Epithelial cell of esophagus (primary cell): ENCODE results near the gene ABCA3.

ENCODE experiments used
- DNase-seq: peaks from one replicate; pipeline ENCODE4 v3.0.0; 2010; ENCODE audit warnings: low read depth
- H3K4me3 ChIP-seq: 2 replicates; pipeline ENCODE4 v1.5.1; 2011; ENCODE audit warnings: mild to moderate bottlenecking, low read length, control low read depth
- CTCF ChIP-seq: IDR thresholded peaks from 2 replicates; pipeline ENCODE4 v1.5.1; 2011; ENCODE audit warnings: low read depth, mild to moderate bottlenecking, low read length, control low read depth, inconsistent platforms; ENCODE audit not compliant: insufficient read depth; ENCODE audit errors: missing control alignments

ABCA3 gene

GRCh38 chr16:2252806-2253148, 87.8 kb downstream of the ABCA3 start:
- no peak for DNase-seq

DNA sequence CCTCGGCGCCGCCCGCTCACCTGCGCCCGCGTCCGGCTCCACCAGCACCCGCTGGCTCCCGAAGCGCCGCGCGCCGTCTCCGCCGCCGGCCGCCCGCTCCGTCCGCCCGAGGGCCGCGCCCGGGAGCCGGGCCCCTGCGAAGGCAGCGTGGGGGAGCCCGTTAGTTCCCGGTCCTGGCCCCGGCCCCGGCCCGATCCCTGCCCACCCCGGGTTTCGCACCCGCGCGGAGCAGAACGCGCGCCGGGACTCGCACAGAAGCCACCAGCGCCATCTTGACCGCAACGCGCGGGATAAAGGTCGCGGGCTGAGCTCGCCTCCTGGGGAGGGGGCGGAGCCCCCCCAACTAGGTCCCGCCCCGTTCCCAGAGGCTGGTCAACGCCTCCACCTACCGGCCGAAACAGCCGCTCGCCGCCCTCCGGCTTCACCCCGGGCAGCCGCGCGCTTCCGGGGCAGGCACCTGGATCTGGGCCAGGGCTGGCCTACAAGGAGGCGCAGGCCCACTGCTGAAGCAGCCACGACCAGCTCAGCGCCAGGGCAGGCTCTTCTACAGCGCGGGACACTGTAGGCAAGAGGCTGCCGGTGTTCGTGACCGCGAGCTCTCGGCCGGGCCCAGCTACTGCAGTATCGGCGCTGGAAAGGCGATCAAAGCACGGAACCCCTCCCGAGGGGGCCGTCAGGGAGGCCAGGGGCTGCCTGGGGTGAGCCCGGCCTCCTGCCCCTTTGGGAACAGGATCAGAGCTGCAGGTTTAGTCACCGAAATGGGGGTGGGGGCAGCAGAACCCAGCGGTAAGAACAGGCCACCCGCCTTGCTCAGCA, 89.0 kb downstream of the ABCA3 start, which contains the start of gene ECI1:
Gene ECI1, minus strand, starts transcription at position 292 of the 816 bp plus-strand sequence. Its CDS starts 21 bp downstream, at position 271.
- TF ChIP-seq CTCF, result peak; percentile 42
- DNase-seq, result peak; percentile 88
- H3K4me3 ChIP-seq, result peak within 1 kb of the TSS; percentile 63

More at GRCh38 chr16:2252806-2253148, 87.8 kb downstream of the ABCA3 start:
- H3K4me3 ChIP-seq, result no peak overlapping the region
- TF ChIP-seq CTCF, result no peak

DNA sequence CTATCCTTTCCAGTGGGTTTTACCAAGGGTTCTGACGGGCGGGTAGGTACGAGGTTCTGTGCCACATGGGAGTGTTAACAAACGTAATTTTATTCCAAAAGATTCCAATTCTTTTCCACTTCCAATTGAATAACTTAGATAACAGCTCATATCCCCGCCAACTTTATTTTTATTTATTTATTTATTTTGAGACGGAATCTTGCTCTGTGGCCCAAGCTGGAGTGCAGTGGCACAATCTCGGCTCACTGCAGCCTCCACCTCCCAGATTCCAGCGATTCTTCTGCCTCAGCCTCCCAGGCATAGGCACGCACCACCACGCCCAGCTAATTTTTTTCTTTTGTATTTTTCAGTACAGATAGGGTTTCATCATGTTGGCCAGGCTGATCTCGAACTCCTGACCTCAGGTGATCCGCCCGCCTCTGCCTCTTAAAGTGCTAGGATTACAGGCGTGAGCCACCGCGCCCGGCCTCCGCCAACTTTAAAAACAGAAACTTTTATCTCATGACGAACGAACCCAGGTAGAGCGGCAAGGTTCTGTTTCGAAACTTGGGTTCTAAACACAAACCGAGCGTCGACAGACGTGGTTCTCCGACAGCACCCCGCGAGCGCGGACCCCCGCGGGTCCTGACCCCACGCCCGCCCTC, 89.8 kb downstream of the ABCA3 start:
- peak; percentile 52 for DNase-seq
- peak overlapping the region; percentile 63 for H3K4me3 ChIP-seq

GRCh38 chr16:2246301-2246885, 94.1 kb downstream of the ABCA3 start:
- DNase-seq, result no peak
- no peak overlapping the region for H3K4me3 ChIP-seq
- no peak for TF ChIP-seq CTCF

More for the DNA sequence above, 89.8 kb downstream of the ABCA3 start:
- no peak for TF ChIP-seq CTCF

GRCh38 chr16:2244926-2245795, 95.4 kb downstream of the ABCA3 start:
- peak; percentile 47 for DNase-seq
- no peak for TF ChIP-seq CTCF
- no peak overlapping the region for H3K4me3 ChIP-seq

DNA sequence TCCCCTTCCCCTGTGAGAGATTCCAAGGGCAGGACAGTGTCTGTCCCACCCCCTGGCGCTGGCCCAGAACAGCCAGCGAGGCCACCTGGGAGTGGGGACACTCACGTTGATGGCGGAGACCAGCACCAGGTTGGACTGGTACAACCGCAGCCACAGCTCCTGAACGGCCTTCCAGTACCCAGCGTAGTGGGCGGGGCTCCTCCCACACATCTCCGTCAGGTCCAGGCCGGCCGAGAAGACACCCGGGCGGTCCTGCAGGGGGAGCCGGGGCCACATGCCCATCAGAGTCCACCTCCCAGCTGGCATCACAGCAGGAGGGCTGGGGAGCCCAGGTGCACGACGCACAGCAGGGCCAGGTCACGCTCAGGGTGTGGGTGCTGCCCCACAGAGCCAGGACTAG, 96.2 kb downstream of the ABCA3 start:
- no peak overlapping the region for H3K4me3 ChIP-seq
- TF ChIP-seq CTCF, result no peak
- no peak for DNase-seq
